Neuronal stem cell (in vitro differentiated cells): ENCODE data around the gene MAPKBP1.

Source experiments
- DNase-seq: peaks from one replicate; pipeline ENCODE4 v3.0.0-alpha.2; 2013; ENCODE audit warnings: low spot score
- H2AFZ ChIP-seq: one replicate; pipeline ENCODE4 v1.6.1; 2013; ENCODE audit warnings: mild to moderate bottlenecking, low read length, inconsistent platforms
- H2AK5ac ChIP-seq: 2 replicates; pipeline ENCODE4 v1.6.1; 2013; ENCODE audit warnings: low read depth, mild to moderate bottlenecking, inconsistent platforms, low read length, moderate library complexity, mixed read lengths
- H2BK120ac ChIP-seq: 2 replicates; pipeline ENCODE4 v1.6.1; 2013; ENCODE audit warnings: low read depth, mild to moderate bottlenecking, inconsistent platforms, low read length, moderate library complexity, mixed read lengths
- H2BK12ac ChIP-seq: one replicate; pipeline ENCODE4 v1.6.1; 2013; ENCODE audit warnings: low read length, inconsistent platforms
- H2BK15ac ChIP-seq: 2 replicates; pipeline ENCODE4 v1.6.1; 2013; ENCODE audit warnings: mild to moderate bottlenecking, low read length, inconsistent platforms, mixed read lengths
- H2BK5ac ChIP-seq: one replicate; pipeline ENCODE4 v1.6.1; 2013; ENCODE audit warnings: inconsistent platforms, mild to moderate bottlenecking, low read length, moderate library complexity
- H3K14ac ChIP-seq: one replicate; pipeline ENCODE4 v1.6.1; 2013; ENCODE audit warnings: low read length, inconsistent platforms
- H3K18ac ChIP-seq: 2 replicates; pipeline ENCODE4 v1.6.1; 2013; ENCODE audit warnings: low read length, inconsistent platforms
- H3K23ac ChIP-seq: 2 replicates; pipeline ENCODE4 v1.6.1; 2013; ENCODE audit warnings: low read depth, mild to moderate bottlenecking, mixed read lengths, low read length, inconsistent platforms; ENCODE audit not compliant: poor library complexity
- H3K27ac ChIP-seq: replicated peaks from 3 replicates; pipeline ENCODE4 v1.5.1; 2013; ENCODE audit warnings: low read length, inconsistent platforms
- H3K27me3 ChIP-seq, 3 experiments: 2 replicates each; pipeline ENCODE4 v1.6.1; 2013; ENCODE audit warnings: low read length in 3 of 3, mild to moderate bottlenecking in 2 of 3, inconsistent platforms in 1 of 3, low read depth in 1 of 3, mixed read lengths in 1 of 3, moderate library complexity in 1 of 3; ENCODE audit not compliant: control insufficient read depth in 3 of 3, insufficient read depth in 3 of 3
- H3K36me3 ChIP-seq, 2 donors: replicated peaks in 1 of 2; 2 replicates each; pipeline ENCODE4 v1.6.1; 2013; ENCODE audit warnings: low read length in 2 of 2; ENCODE audit not compliant: control insufficient read depth in 2 of 2, insufficient read depth in 2 of 2
- H3K4ac ChIP-seq: 2 replicates; pipeline ENCODE4 v1.6.1; 2013; ENCODE audit warnings: inconsistent platforms, mild to moderate bottlenecking, low read length, moderate library complexity
- H3K4me1 ChIP-seq, 2 donors: 1 replicate in 1 of 2; 2 replicates in 1 of 2; pipeline ENCODE4 v1.6.1; 2013; ENCODE audit warnings: low read length in 2 of 2, low read depth in 1 of 2; ENCODE audit not compliant: control insufficient read depth in 2 of 2, insufficient read depth in 1 of 2
- H3K4me2 ChIP-seq: one replicate; pipeline ENCODE4 v1.6.1; 2013; ENCODE audit warnings: mild to moderate bottlenecking, low read length, inconsistent platforms; ENCODE audit not compliant: insufficient read depth, poor library complexity, severe bottlenecking
- H3K4me3 ChIP-seq, 2 donors: 2 replicates each; pipeline ENCODE4 v1.5.1; 2013; ENCODE audit warnings: low read length in 2 of 2, mild to moderate bottlenecking in 2 of 2, inconsistent platforms in 1 of 2, moderate library complexity in 1 of 2
- H3K79me1 ChIP-seq: one replicate; pipeline ENCODE4 v1.6.1; 2013; ENCODE audit warnings: low read depth, mild to moderate bottlenecking, inconsistent platforms, low read length, moderate library complexity
- H3K9ac ChIP-seq: one replicate; pipeline ENCODE4 v1.6.1; 2013; ENCODE audit warnings: mild to moderate bottlenecking, low read depth, low read length, inconsistent platforms; ENCODE audit not compliant: poor library complexity
- H3K9me3 ChIP-seq, 2 donors: replicated peaks in 1 of 2; 2 replicates each; pipeline versions ENCODE3 to v1.6.1; 2013; ENCODE audit warnings: low read length in 2 of 2, mild to moderate bottlenecking in 2 of 2, inconsistent platforms in 1 of 2, low read depth in 1 of 2, mixed read lengths in 1 of 2, moderate library complexity in 1 of 2; ENCODE audit not compliant: control insufficient read depth in 2 of 2, insufficient read depth in 1 of 2
- H4K8ac ChIP-seq: one replicate; pipeline ENCODE4 v1.6.1; 2013; ENCODE audit warnings: low read depth, mild to moderate bottlenecking, inconsistent platforms, low read length, moderate library complexity
- H4K91ac ChIP-seq: one replicate; pipeline ENCODE4 v1.6.1; 2013; ENCODE audit warnings: low read length, low read depth, mild to moderate bottlenecking, inconsistent platforms; ENCODE audit not compliant: poor library complexity
- WGBS, 2 donors: extraction: QIAGEN DNeasy Blood & Tissue Kit; methylation state at CpG; one replicate each; pipeline ENCODE4 v1.1.7; 2013; ENCODE audit warnings: missing lambda C conversion rate in 2 of 2, mixed read lengths in 1 of 2; ENCODE audit not compliant: insufficient read length in 2 of 2, insufficient replicate concordance in 1 of 2; ENCODE audit errors: extremely low coverage in 2 of 2; 5-methylcytosine and 5-hydroxymethylcytosine counted together

Gene MAPKBP1

GRCh38 chr15:41862515-41863116 lies 88.3 kb downstream of the MAPKBP1 start:
- Histone ChIP-seq H3K27ac (no peak overlapping the region), H2BK12ac (no peak overlapping the region), H3K9me3 (peaks cover 0 to 3% of the 10 kb centered on the region in 2 donors), H2BK120ac (no peak overlapping the region), H3K9ac (peak overlapping the region; percentile 3), H3K4me2 (no peak overlapping the region), H3K4ac (no peak overlapping the region), H3K4me3 (no peak overlapping the region), H3K23ac (peak overlapping the region; percentile 81), H3K79me1 (no peaks in the 10 kb centered on the region), H3K14ac (peak overlapping the region; percentile 67), H3K36me3 (no peaks in the 10 kb centered on the region), H2BK15ac (peak overlapping the region; percentile 10), H2BK5ac (peak overlapping the region; percentile 32), H2AK5ac (peak overlapping the region; percentile 59), H4K91ac (no peak overlapping the region), H4K8ac (peak overlapping the region; percentile 73), H3K18ac (peak overlapping the region; percentile 79), H3K4me1 (peaks cover 20 to 29% of the 10 kb centered on the region in 2 donors), H2AFZ (peak overlapping the region; percentile 26), H3K27me3 (no peaks in the 10 kb centered on the region)
- no CpG with 5 or more reads among the region's 19 CpGs for WGBS, 2 donors
- DNase-seq: no peak

GRCh38 chr15:41865490-41866055 lies 91.3 kb downstream of the MAPKBP1 start:
- H2AK5ac ChIP-seq: peak overlapping the region; percentile 88
- H4K8ac ChIP-seq: peak overlapping the region; percentile 85
- H3K4me1 ChIP-seq: peaks cover 16 to 31% of the 10 kb centered on the region in 2 donors
- no peak for DNase-seq
- H3K36me3 ChIP-seq: no peaks in the 10 kb centered on the region
- peaks cover 0 to 3% (median 0%) of the 10 kb centered on the region in 3 experiments for H3K27me3 ChIP-seq
- no peak overlapping the region for H3K4ac ChIP-seq
- no peak overlapping the region for H2BK12ac ChIP-seq
- H3K23ac ChIP-seq: no peak overlapping the region
- no peaks in the 10 kb centered on the region for H3K79me1 ChIP-seq
- no peak overlapping the region for H3K27ac ChIP-seq
- H2BK5ac ChIP-seq: peak overlapping the region; percentile 56
- peak overlapping the region; percentile 91 for H3K18ac ChIP-seq
- H3K4me3 ChIP-seq: no peak overlapping the region
- WGBS, 2 donors: no CpG with 5 or more reads among the region's 18 CpGs
- H3K14ac ChIP-seq: no peak overlapping the region
- peak overlapping the region; percentile 97 for H2BK15ac ChIP-seq
- no peak overlapping the region for H3K4me2 ChIP-seq
- H3K9ac ChIP-seq: no peak overlapping the region
- peak overlapping the region; percentile 53 for H4K91ac ChIP-seq
- H2AFZ ChIP-seq: peak overlapping the region; percentile 81
- H3K9me3 ChIP-seq: peaks cover 0 to 3% of the 10 kb centered on the region in 2 donors
- peak overlapping the region; percentile 35 for H2BK120ac ChIP-seq

GRCh38 chr15:41866263-41866703 lies 92.0 kb downstream of the MAPKBP1 start:
- Histone ChIP-seq H3K23ac (peak overlapping the region; percentile 1), H2BK15ac (peak overlapping the region; percentile 97), H3K27me3 (peaks cover 0 to 3% (median 0%) of the 10 kb centered on the region in 3 experiments), H3K27ac (peak overlapping the region; percentile 24), H3K14ac (peak overlapping the region; percentile 84), H3K18ac (peak overlapping the region; percentile 91), H3K9ac (no peak overlapping the region), H4K8ac (peak overlapping the region; percentile 85), H2BK120ac (peak overlapping the region; percentile 35), H3K4me3 (no peak overlapping the region), H2AFZ (peak overlapping the region; percentile 81), H2AK5ac (peak overlapping the region; percentile 88), H3K9me3 (peaks cover 0 to under 1% of the 10 kb centered on the region in 2 donors), H2BK5ac (peak overlapping the region; percentile 79), H3K4ac (peak overlapping the region; percentile 78), H3K4me2 (no peak overlapping the region), H3K79me1 (no peaks in the 10 kb centered on the region), H3K36me3 (no peaks in the 10 kb centered on the region), H2BK12ac (no peak overlapping the region), H3K4me1 (peaks cover 17 to 32% of the 10 kb centered on the region in 2 donors), H4K91ac (no peak overlapping the region)
- WGBS, 2 donors: no CpG with 5 or more reads among the region's 8 CpGs
- peak; percentile 52 for DNase-seq

DNA sequence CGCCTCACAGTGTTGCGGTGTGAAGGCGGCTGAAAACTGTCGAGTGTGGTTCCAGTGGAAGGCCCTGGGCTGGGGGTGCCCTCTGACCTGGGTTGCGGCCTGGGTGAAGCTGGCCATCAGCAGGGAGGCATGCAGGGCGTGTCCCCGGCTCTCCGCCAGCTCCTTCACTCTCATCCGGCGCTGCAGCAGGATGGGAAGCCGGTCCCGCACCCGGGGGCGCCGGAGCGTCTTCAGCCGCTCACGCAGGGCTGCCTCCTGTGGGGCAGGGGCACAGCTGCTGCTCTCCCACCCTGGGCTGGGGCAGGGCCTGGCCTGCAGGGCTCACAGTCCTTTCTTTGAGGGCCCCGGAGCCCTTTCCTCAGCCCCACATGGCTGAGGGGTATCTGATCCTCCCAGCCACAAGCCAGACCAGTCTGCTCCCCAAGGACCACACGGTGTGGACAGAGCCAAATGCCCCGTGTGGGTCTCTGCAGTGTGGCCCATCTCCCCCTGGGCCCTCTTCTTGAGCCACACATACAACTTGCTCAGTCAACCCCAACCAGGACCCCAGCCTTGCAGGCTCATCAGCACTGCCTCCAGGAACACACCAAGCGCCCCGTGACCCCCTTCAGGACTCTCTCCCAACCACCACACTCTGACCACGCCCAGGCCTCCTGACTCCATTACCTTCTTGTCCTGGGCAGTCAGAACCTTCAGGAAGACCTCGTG lies 92.7 kb downstream of the MAPKBP1 start:
- Histone ChIP-seq H3K4ac (no peak overlapping the region), H3K36me3 (no peaks in the 10 kb centered on the region), H3K27ac (no peak overlapping the region), H3K18ac (peak overlapping the region; percentile 91), H3K4me3 (no peak overlapping the region), H2BK120ac (no peak overlapping the region), H3K4me2 (no peak overlapping the region), H3K27me3 (peaks cover 0 to 3% (median 0%) of the 10 kb centered on the region in 3 experiments), H2AK5ac (peak overlapping the region; percentile 88), H3K23ac (peak overlapping the region; percentile 1), H3K4me1 (peaks cover 17 to 29% of the 10 kb centered on the region in 2 donors), H2BK5ac (peak overlapping the region; percentile 79), H3K14ac (peak overlapping the region; percentile 87), H2BK15ac (peak overlapping the region; percentile 97), H3K9ac (peak overlapping the region; percentile 17), H4K8ac (peak overlapping the region; percentile 87), H3K9me3 (no peaks in the 10 kb centered on the region), H2AFZ (peak overlapping the region; percentile 81), H3K79me1 (no peaks in the 10 kb centered on the region), H4K91ac (no peak overlapping the region), H2BK12ac (peak overlapping the region; percentile 82)
- no CpG with 5 or more reads among the region's 25 CpGs for WGBS, 2 donors
- no peak for DNase-seq
